Inflammatory macrophage treated with lipopolysaccharide for 1 hour (primary cell): Measurements from ENCODE around the gene CACNA1I.

ENCODE experiments used
- DNase-seq, 2 donors: peaks; one replicate each; pipeline ENCODE4 v3.0.0-alpha.2; 2020 to 2022

CACNA1I gene

GRCh38 chr22:39705386-39705785, 134.8 kb downstream of the CACNA1I start:
- DNase-seq: no peak

GRCh38 chr22:39706376-39707140, 136.0 kb downstream of the CACNA1I start:
- DNase-seq: no peak

- DNase-seq: no peak
These were observed 136.8 kb downstream of the CACNA1I start for GRCh38 chr22:39707351-39707750.

- no peak for DNase-seq
These were observed 137.3 kb downstream of the CACNA1I start for GRCh38 chr22:39707816-39708215.

- no peak for DNase-seq
These were observed 140.0 kb downstream of the CACNA1I start for GRCh38 chr22:39710380-39711150.

GRCh38 chr22:39712081-39712480, 141.5 kb downstream of the CACNA1I start:
- DNase-seq: no peak

- DNase-seq: no peak
These were observed 142.4 kb downstream of the CACNA1I start for GRCh38 chr22:39712751-39713525.

- no peak for DNase-seq
These were observed 143.3 kb downstream of the CACNA1I start for GRCh38 chr22:39713799-39714290.

- DNase-seq: no peak
These were observed 143.8 kb downstream of the CACNA1I start for GRCh38 chr22:39714321-39714720.

- DNase-seq: no peak
These were observed 145.4 kb downstream of the CACNA1I start for GRCh38 chr22:39715778-39716495.

GRCh38 chr22:39716534-39716933, 146.0 kb downstream of the CACNA1I start:
- DNase-seq: no peak

GRCh38 chr22:39717099-39717498, 146.5 kb downstream of the CACNA1I start:
- DNase-seq: no peak

- DNase-seq: no peak
These were observed 147.7 kb downstream of the CACNA1I start for GRCh38 chr22:39718206-39718605.

- no peak for DNase-seq
These were observed 148.4 kb downstream of the CACNA1I start for GRCh38 chr22:39718921-39719475.

GRCh38 chr22:39719559-39720450, 149.3 kb downstream of the CACNA1I start:
- DNase-seq: no peak

- DNase-seq: no peak
These were observed 150.9 kb downstream of the CACNA1I start for GRCh38 chr22:39721206-39722031.

- no peak for DNase-seq
These were observed 151.4 kb downstream of the CACNA1I start for GRCh38 chr22:39722032-39722325.

GRCh38 chr22:39722501-39722900, 151.9 kb downstream of the CACNA1I start:
- no peak for DNase-seq

- no peak for DNase-seq
These were observed 152.9 kb downstream of the CACNA1I start for GRCh38 chr22:39723463-39723862.

- DNase-seq: peak in 1 of 2 donors; percentile 3
These were observed 153.4 kb downstream of the CACNA1I start for GRCh38 chr22:39723899-39724351.
